Esophagus squamous epithelium (tissue), 4 donors: ENCODE results near the gene PGM5.

ENCODE experiments used
- POLR2A ChIP-seq, 4 donors: fragments of 450-650 bp; IDR thresholded peaks; one replicate each; pipeline ENCODE4 v1.6.1; 2017; ENCODE audit warnings: antibody characterized with exemption in 4 of 4, mild to moderate bottlenecking in 4 of 4, moderate library complexity in 3 of 4
- TF ChIP-seq, protein P1 (sequence below), 6 experiments: fragments of 450-650 bp in 4 of 6; fragments of 200-600 bp in 2 of 6; sonication (generic) in 2 of 6; IDR thresholded peaks; one replicate each; pipeline ENCODE4 v1.5.1; 2016 to 2019; ENCODE audit warnings: antibody characterized with exemption in 6 of 6, mild to moderate bottlenecking in 4 of 6, moderate library complexity in 4 of 6

DNA sequence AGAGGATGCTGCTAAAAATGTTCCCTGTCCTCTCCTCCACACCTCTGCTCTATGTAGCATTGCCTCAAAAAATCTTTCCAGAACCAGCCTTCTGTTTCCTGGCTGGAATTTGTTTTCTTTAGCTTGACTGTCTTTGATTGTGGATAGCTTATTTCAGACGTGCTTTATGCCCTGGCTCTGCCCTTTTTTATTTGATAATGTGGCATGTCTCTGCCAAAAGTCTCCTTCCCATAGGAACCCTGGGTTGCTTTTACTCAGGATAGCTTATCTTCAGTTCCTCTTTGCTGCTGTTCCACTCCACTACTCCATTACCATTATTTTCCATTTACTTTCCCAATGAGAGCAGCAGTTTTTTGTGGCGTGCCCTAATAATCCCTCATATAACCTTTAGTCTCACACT, 185.2 kb downstream of the PGM5 start:
- TF ChIP-seq, protein P1, sequence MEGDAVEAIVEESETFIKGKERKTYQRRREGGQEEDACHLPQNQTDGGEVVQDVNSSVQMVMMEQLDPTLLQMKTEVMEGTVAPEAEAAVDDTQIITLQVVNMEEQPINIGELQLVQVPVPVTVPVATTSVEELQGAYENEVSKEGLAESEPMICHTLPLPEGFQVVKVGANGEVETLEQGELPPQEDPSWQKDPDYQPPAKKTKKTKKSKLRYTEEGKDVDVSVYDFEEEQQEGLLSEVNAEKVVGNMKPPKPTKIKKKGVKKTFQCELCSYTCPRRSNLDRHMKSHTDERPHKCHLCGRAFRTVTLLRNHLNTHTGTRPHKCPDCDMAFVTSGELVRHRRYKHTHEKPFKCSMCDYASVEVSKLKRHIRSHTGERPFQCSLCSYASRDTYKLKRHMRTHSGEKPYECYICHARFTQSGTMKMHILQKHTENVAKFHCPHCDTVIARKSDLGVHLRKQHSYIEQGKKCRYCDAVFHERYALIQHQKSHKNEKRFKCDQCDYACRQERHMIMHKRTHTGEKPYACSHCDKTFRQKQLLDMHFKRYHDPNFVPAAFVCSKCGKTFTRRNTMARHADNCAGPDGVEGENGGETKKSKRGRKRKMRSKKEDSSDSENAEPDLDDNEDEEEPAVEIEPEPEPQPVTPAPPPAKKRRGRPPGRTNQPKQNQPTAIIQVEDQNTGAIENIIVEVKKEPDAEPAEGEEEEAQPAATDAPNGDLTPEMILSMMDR (IDR thresholded peaks at IDR 0.05) = no peak
- no peak for TF ChIP-seq POLR2A (IDR thresholded peaks at IDR 0.05)
